ENCODE data around the gene OXCT1.
"Not testable (repeated sequence)": the region's sequence is repeated elsewhere in the genome, so short reads cannot be mapped to it uniquely, and the experiment has no call there.

Gene OXCT1

GRCh38 chr5:41874512-41875060 is 4.4 kb upstream of the OXCT1 start:
- no peak for DNase-seq (ENCODE audit: low read depth)

- DNase-seq (ENCODE audit: low read depth) = peak; percentile 68
Observed at GRCh38 chr5:41871852-41872251, 1.6 kb upstream of the OXCT1 start.

- no peak for DNase-seq (ENCODE audit: low read depth)
Observed at GRCh38 chr5:41870627-41871048, 413 bp upstream of the OXCT1 start.

- DNase-seq (ENCODE audit: low read depth) = peak; percentile 55
Observed at GRCh38 chr5:41869151-41869723, 988 bp downstream of the OXCT1 start.

- DNase-seq (ENCODE audit: low read depth) = peak; percentile 35
Observed at GRCh38 chr5:41863871-41864486, 6.2 kb downstream of the OXCT1 start.

- no peak for DNase-seq (ENCODE audit: low read depth)
Observed at GRCh38 chr5:41858890-41859289, 11.3 kb downstream of the OXCT1 start.

GRCh38 chr5:41857989-41858388 is 12.2 kb downstream of the OXCT1 start:
- DNase-seq (ENCODE audit: low read depth) = no peak

- peak; percentile 73 for DNase-seq (ENCODE audit: low read depth)
Observed at GRCh38 chr5:41856644-41857491, 13.4 kb downstream of the OXCT1 start.

GRCh38 chr5:41852293-41852692 is 17.9 kb downstream of the OXCT1 start:
- DNase-seq (ENCODE audit: low read depth) = no peak

GRCh38 chr5:41851116-41851515 is 19.1 kb downstream of the OXCT1 start:
- no peak for DNase-seq (ENCODE audit: low read depth)

- DNase-seq (ENCODE audit: low read depth) = no peak
Observed at GRCh38 chr5:41848983-41849382, 21.2 kb downstream of the OXCT1 start.

GRCh38 chr5:41845751-41846150 is 24.5 kb downstream of the OXCT1 start:
- DNase-seq (ENCODE audit: low read depth) = not testable (repeated sequence)

- no peak for DNase-seq (ENCODE audit: low read depth)
Observed at GRCh38 chr5:41844502-41844901, 25.7 kb downstream of the OXCT1 start.

GRCh38 chr5:41843456-41844370 is 26.5 kb downstream of the OXCT1 start:
- peak; percentile 71 for DNase-seq (ENCODE audit: low read depth)

GRCh38 chr5:41842777-41843176 is 27.4 kb downstream of the OXCT1 start:
- DNase-seq (ENCODE audit: low read depth) = no peak

- DNase-seq (ENCODE audit: low read depth) = no peak
Observed at GRCh38 chr5:41841325-41841724, 28.9 kb downstream of the OXCT1 start.

GRCh38 chr5:41840251-41840650 is 30.0 kb downstream of the OXCT1 start:
- no peak for DNase-seq (ENCODE audit: low read depth)

GRCh38 chr5:41837793-41838192 is 32.4 kb downstream of the OXCT1 start:
- no peak for DNase-seq (ENCODE audit: low read depth)

GRCh38 chr5:41835645-41836044 is 34.6 kb downstream of the OXCT1 start:
- peak; percentile 88 for DNase-seq (ENCODE audit: low read depth)

GRCh38 chr5:41834506-41834905 is 35.7 kb downstream of the OXCT1 start:
- no peak for DNase-seq (ENCODE audit: low read depth)

- DNase-seq (ENCODE audit: low read depth) = no peak
Observed at GRCh38 chr5:41832430-41832829, 37.8 kb downstream of the OXCT1 start.

- no peak for DNase-seq (ENCODE audit: low read depth)
Observed at GRCh38 chr5:41831155-41831554, 39.1 kb downstream of the OXCT1 start.

All from EH (cell line).